NCI-H526 (cell line): ENCODE results near the gene YAF2.
"Not testable (repeated sequence)": the region's sequence is repeated elsewhere in the genome, so short reads cannot be mapped to it uniquely, and the experiment has no call there.

ENCODE experiments used
- DNase-seq, 2 experiments: peaks; one replicate each; lab custom pipeline; 2025; lab: John Stamatoyannopoulos, UW

YAF2 gene

GRCh38 chr12:42196723-42197603, 41.1 kb downstream of the YAF2 start:
- DNase-seq, result no peak

- no peak for DNase-seq
Measured at GRCh38 chr12:42192686-42193085, 45.4 kb downstream of the YAF2 start.

- no peak for DNase-seq
Measured at GRCh38 chr12:42192258-42192657, 45.8 kb downstream of the YAF2 start.

- no peak for DNase-seq
Measured at GRCh38 chr12:42190376-42190775, 47.7 kb downstream of the YAF2 start.

GRCh38 chr12:42188275-42188674, 49.8 kb downstream of the YAF2 start:
- not testable (repeated sequence) for DNase-seq

GRCh38 chr12:42187799-42188198, 50.2 kb downstream of the YAF2 start:
- no peak for DNase-seq

- DNase-seq, result no peak
Measured at GRCh38 chr12:42186793-42187192, 51.3 kb downstream of the YAF2 start.

GRCh38 chr12:42182394-42182793, 55.7 kb downstream of the YAF2 start:
- DNase-seq, result no peak

GRCh38 chr12:42180990-42181596, 57.0 kb downstream of the YAF2 start:
- peak; percentile 2 to 49 for DNase-seq

- no peak for DNase-seq
Measured at GRCh38 chr12:42178101-42178500, 59.9 kb downstream of the YAF2 start.

- DNase-seq, result no peak
Measured at GRCh38 chr12:42174978-42175377, 63.1 kb downstream of the YAF2 start.

- DNase-seq, result no peak
Measured at GRCh38 chr12:42173961-42174521, 64.0 kb downstream of the YAF2 start.

GRCh38 chr12:42172441-42173210, 65.4 kb downstream of the YAF2 start:
- no peak for DNase-seq

GRCh38 chr12:42167711-42168110, 70.3 kb downstream of the YAF2 start:
- no peak for DNase-seq

GRCh38 chr12:42166501-42166900, 71.5 kb downstream of the YAF2 start:
- DNase-seq, result no peak

GRCh38 chr12:42163913-42164312, 74.1 kb downstream of the YAF2 start:
- DNase-seq, result no peak

GRCh38 chr12:42162965-42163364, 75.1 kb downstream of the YAF2 start:
- DNase-seq, result no peak

- no peak for DNase-seq
Measured at GRCh38 chr12:42162193-42162592, 75.9 kb downstream of the YAF2 start.

GRCh38 chr12:42161529-42161928, 76.5 kb downstream of the YAF2 start:
- DNase-seq, result no peak

GRCh38 chr12:42156232-42156631, 81.8 kb downstream of the YAF2 start:
- DNase-seq, result no peak

- peak; percentile 11 to 12 for DNase-seq
Measured at GRCh38 chr12:42145552-42146215, 92.4 kb downstream of the YAF2 start.

- DNase-seq, result peak; percentile 12 to 46
Measured at GRCh38 chr12:42145197-42145549, 92.9 kb downstream of the YAF2 start.
